Cardiac fibroblast (primary cell): ENCODE measurements around the gene SMOC2.

Source experiments
- DNase-seq, 2 donors: peaks; one replicate each; pipeline versions ENCODE4 v3.0.0 to v3.0.0-alpha.2; 2010; ENCODE audit warnings: low read depth in 2 of 2
- H3K4me3 ChIP-seq, 2 donors: replicated peaks in 1 of 2; 1 replicate in 1 of 2; 2 replicates in 1 of 2; pipeline ENCODE4 v1.5.1; 2011; ENCODE audit warnings: low read depth in 2 of 2, low read length in 2 of 2, mild to moderate bottlenecking in 2 of 2, moderate library complexity in 1 of 2
- TF ChIP-seq, protein P1 (sequence below): IDR thresholded peaks from one replicate; pipeline ENCODE4 v1.5.1; 2011; ENCODE audit warnings: low read depth, mild to moderate bottlenecking, low read length, inconsistent platforms

The SMOC2 gene

DNA sequence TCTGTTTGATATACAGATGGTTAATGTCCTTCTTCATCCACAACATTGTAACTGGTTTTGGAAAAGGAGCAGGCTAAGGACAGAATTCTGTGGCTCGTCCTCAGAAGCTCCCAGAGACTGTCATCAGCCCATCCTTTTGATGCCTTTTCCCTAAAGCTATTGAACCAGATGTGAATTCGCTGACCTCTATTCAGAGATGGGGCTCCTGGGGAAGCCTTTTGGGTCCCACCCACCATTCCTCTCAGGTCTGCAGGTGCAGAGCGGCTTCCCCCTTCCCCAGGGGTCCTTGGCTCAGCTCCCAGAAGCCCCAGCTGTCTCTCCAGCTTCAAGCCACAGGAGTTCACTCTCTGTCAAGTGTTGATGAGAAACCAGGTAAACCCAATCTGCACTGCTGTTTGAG is 191.7 kb downstream of the SMOC2 start:
- TF ChIP-seq, protein P1, sequence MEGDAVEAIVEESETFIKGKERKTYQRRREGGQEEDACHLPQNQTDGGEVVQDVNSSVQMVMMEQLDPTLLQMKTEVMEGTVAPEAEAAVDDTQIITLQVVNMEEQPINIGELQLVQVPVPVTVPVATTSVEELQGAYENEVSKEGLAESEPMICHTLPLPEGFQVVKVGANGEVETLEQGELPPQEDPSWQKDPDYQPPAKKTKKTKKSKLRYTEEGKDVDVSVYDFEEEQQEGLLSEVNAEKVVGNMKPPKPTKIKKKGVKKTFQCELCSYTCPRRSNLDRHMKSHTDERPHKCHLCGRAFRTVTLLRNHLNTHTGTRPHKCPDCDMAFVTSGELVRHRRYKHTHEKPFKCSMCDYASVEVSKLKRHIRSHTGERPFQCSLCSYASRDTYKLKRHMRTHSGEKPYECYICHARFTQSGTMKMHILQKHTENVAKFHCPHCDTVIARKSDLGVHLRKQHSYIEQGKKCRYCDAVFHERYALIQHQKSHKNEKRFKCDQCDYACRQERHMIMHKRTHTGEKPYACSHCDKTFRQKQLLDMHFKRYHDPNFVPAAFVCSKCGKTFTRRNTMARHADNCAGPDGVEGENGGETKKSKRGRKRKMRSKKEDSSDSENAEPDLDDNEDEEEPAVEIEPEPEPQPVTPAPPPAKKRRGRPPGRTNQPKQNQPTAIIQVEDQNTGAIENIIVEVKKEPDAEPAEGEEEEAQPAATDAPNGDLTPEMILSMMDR: no peak
- no peak overlapping the region for H3K4me3 ChIP-seq
- DNase-seq: no peak

DNA sequence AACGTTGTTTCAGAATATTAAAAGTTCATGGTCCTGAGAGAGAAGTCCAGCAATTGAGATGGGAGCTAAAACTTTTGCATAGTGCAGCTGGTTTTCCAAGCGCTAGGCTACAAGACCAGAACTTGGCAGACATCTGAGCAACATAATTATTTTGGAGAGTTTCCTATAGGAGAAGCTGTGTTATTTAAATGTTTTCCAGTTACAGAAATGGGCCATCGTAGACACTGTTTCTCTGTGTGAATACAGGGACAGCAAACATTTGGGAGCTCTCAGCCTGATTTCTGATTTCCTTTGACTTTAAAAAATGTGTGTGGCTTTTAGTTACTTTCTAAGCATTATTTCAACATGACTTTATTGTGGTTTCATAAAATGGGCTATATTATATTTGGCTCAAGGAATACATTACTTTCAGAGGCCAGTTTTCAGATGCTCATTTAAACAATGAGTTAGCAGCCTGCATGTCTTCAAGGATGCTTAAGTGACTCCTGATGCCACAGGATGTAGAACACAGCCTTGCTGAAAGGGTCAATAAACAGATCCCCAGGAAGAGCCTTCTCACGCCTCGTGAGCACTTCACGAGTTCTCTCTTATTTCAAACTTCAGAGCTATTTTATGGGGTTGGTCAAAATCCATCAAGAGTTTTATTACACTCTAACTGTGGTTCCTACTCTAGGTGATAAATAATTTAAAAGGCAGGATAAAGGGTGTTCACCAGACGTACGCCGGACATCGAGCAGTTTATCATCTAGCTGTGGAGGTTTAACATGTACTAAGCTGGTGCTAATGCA is 193.8 kb downstream of the SMOC2 start:
- TF ChIP-seq, protein P1: no peak
- no peak overlapping the region for H3K4me3 ChIP-seq
- DNase-seq: no peak

GRCh38 chr6:168636147-168637004 is 195.4 kb downstream of the SMOC2 start:
- TF ChIP-seq, protein P1: no peak
- DNase-seq: no peak

DNA sequence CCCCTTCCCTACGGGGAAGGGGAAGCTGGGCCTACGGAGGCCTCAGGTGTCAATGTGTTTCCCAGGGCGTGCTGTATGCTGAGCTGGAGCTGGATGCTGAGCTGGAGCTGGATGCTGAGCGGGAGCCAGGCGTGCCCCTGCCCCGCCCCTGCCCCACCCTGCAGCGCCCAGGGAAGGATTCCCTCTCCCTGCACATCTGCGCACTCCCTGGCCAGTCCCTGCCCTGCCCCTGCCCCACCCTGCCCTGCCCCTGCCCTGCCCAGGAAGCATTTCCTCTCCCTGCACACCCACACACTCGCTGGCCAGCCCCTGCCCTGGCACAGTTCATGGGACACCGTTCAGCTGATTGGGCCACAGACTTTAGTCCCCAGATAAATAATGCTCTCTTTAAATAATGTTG is 196.8 kb downstream of the SMOC2 start:
- DNase-seq: no peak
- TF ChIP-seq, protein P1: no peak
- H3K4me3 ChIP-seq: no peak overlapping the region

More at GRCh38 chr6:168636147-168637004, 195.4 kb downstream of the SMOC2 start:
- no peak overlapping the region for H3K4me3 ChIP-seq

GRCh38 chr6:168638468-168639271 is 197.7 kb downstream of the SMOC2 start:
- TF ChIP-seq, protein P1: no peak
- DNase-seq: no peak
- H3K4me3 ChIP-seq: no peak overlapping the region

GRCh38 chr6:168640181-168640580 is 199.2 kb downstream of the SMOC2 start:
- DNase-seq: no peak
- H3K4me3 ChIP-seq: no peak overlapping the region
- TF ChIP-seq, protein P1: no peak
